Tracheal epithelial cell (primary cell): Measurements from ENCODE around the gene SCYGR8. TPM values are rescaled to one million over a fixed set of nuclear protein-coding genes. Genes with fewer than 3 reads are reported as not detected.

Source experiments
- total RNA-seq: library from RNA; depleted of rRNA; stranded (reverse); fragments of >200 nt; gene quantifications from 2 replicates; pipeline ENCODE4 v1.2.1, GENCODE V29; 2014

SCYGR8 gene, protein sequence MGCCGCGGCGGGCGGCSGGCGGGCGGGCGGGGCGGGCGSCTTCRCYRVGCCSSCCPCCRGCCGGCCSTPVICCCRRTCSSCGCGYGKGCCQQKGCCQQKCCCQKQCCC
- total RNA-seq: not detected in 2 replicates

DNA sequence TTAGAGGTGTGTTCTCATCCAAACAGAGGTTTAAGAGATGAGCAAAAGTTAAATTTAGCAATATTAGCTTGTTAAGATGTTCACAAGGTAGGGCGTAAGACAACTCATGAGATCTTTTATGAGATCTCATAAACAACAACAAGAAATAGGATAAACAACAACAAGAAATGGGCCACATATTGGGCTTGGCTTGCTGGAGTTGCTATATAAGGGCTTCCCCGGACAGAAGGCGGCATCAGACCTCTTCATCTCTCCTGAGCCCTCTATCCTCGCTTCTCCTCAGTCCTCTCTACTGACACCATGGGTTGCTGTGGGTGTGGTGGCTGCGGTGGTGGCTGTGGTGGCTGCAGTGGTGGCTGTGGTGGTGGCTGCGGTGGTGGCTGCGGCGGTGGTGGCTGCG lies at the start of gene SCYGR8:
TSS of gene SCYGR8 (plus strand) at position 301 of the 400 bp plus-strand sequence. CDS start at position 301, 0 bp downstream.

DNA sequence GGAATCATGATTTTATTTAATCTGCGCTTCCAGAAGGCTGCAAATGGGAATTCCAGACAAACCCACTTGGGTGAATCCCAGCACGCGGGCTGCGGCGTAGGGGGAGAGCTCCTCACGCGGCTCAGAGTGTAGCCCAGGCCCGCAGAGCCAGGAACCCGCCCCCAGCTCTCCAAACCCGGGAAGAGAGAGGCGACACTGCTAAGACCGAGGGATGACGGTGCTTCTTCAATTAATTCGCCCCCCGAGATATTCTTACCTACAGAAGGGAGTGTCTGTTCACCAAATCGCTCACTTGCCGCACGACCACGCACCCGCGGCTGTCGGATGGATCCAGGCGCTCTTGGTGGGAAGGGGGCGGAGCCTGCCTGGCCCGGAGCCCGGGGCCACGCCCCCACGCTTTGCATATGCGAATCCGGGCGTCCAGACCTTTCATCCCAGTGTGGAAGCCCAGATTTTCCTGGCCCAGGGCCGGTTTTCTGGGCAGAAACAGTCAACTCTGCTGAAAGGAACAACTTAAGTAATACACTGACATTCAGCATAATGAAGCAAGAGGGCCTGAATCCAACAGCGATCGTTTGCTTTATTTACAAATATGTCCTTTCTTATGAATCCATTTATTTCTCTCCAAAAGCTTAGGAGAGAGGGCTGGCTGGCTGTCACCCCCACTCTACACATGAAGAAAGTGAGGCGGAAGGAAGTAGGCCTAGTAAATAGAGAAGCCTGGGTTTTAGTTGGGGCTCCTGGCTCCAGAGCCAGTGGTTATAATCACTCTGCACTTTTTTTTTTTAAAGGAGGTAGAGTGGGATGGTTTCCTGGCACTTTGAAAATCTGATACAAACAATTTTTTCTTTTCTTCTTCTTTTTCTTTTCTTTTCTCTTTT lies 27.8 kb upstream of the SCYGR8 start, which contains the start of gene SLC19A3:
TSS of gene SLC19A3 (minus strand) at position 342 of the 881 bp plus-strand sequence. CDS start 15,710 bp downstream, outside the sequence.

DNA sequence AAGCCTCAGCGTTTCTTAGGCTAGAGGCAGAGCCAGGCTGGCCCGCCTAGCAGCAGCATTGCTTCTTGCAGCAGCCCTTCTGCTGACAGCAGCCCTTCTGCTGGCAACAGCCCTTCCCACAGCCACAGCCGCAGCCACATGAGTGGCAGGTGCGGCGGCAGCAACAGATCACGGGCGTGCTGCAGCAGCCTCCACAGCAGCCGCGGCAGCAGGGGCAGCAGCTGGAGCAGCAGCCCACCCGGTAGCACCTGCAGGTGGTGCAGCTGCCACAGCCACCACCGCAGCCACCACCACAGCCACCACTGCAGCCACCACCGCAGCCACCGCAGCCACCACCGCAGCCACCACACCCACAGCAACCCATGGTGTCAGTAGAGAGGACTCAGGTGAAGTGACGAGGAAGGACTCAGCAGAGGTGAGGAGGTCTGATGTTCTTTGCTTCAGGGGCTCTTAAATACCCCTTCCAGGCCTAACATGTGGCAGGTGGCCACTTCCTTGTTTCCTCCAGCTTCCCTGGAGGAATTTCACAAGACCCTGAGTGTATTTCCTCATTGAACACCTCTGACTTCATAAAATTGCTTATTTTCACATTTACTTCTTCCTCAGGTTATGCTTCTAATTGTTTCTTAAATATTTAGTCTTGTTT lies 21.2 kb upstream of the SCYGR8 start, which contains the start of gene SCYGR6:
TSS of gene SCYGR6 (minus strand) at position 364 of the 646 bp plus-strand sequence. CDS start at position 364, 0 bp downstream.

DNA sequence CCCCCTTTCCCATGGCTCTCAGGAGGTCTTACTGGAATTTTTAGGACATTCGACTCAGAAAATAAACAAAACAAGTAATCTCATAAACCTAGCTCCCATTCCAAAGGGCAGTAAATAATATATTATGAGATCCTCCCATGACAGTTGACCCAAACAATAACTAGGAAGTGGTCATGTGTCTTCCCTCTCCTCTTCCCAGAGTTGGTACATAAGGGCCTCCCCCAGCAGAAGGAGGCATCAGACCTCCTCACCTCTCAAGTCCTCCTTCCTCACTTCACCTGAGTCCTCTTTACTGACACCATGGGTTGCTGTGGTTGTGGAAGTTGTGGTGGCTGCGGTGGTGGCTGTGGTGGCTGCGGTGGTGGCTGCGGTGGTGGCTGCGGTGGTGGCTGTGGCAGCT lies 17.7 kb upstream of the SCYGR8 start, which contains the start of gene SCYGR7:
TSS of gene SCYGR7 (plus strand) at position 301 of the 400 bp plus-strand sequence. CDS start at position 301, 0 bp downstream.

Other genes with a start within 250 kb of the SCYGR8 start
- not detected in 2 replicates for gene SCYGR2, start 147.0 kb upstream of the SCYGR8 start, total RNA-seq
- not detected in 2 replicates for gene SCYGR3, start 131.1 kb upstream of the SCYGR8 start, total RNA-seq
- gene SCYGR4, start 128.4 kb upstream of the SCYGR8 start, total RNA-seq: not detected in 2 replicates
- gene SCYGR5, start 79.1 kb upstream of the SCYGR8 start, total RNA-seq: not detected in 2 replicates
- gene SLC19A3, start 27.9 kb upstream of the SCYGR8 start, total RNA-seq: 0.48 TPM in 1 of 2 replicates, not detected in the other
- not detected in 2 replicates for gene SCYGR6, start 21.1 kb upstream of the SCYGR8 start, total RNA-seq
- gene SCYGR7, start 17.6 kb upstream of the SCYGR8 start, total RNA-seq: not detected in 2 replicates
- gene CCL20, start 67.9 kb downstream of the SCYGR8 start, total RNA-seq: 2.6 and 158 TPM in 2 replicates
- gene DAW1, start 125.7 kb downstream of the SCYGR8 start, total RNA-seq: 0.64 and 1.4 TPM in 2 replicates